H9 (cell line): ENCODE measurements around the gene CPT1A. TPM values are rescaled to one million over a fixed set of nuclear protein-coding genes. Genes with fewer than 3 reads are reported as not detected.
A peak's percentile ranks its signal among the peaks of the same experiment; 100 is the strongest.

ENCODE experiments used
- DNase-seq: peaks from one replicate; pipeline ENCODE4 v3.0.0-alpha.2; 2017
- H2AFZ ChIP-seq: one replicate; pipeline ENCODE4 v1.6.1; 2013; ENCODE audit warnings: mild to moderate bottlenecking, low read length, control low read depth, moderate library complexity
- H2AK5ac ChIP-seq: 2 replicates; pipeline ENCODE4 v1.6.1; 2013; ENCODE audit warnings: low read length, control low read depth, mixed read lengths; ENCODE audit not compliant: insufficient read length
- H2BK120ac ChIP-seq: one replicate; pipeline ENCODE4 v1.6.1; 2013; ENCODE audit warnings: low read depth, mild to moderate bottlenecking, low read length, control low read depth, inconsistent platforms; ENCODE audit not compliant: poor library complexity, severe bottlenecking
- H2BK12ac ChIP-seq: 2 replicates; pipeline ENCODE4 v1.6.1; 2013; ENCODE audit warnings: low read length, control low read depth, mixed read lengths, low read depth; ENCODE audit not compliant: insufficient read length
- H2BK15ac ChIP-seq: 2 replicates; pipeline ENCODE4 v1.6.1; 2013; ENCODE audit warnings: low read depth, low read length, control low read depth
- H2BK20ac ChIP-seq: one replicate; pipeline ENCODE4 v1.6.1; 2013; ENCODE audit warnings: low read depth, mild to moderate bottlenecking, low read length, control low read depth, inconsistent platforms; ENCODE audit not compliant: poor library complexity, severe bottlenecking
- H2BK5ac ChIP-seq: 2 replicates; pipeline ENCODE4 v1.6.1; 2013; ENCODE audit warnings: low read length, control low read depth, mixed read lengths; ENCODE audit not compliant: insufficient read length
- H3K14ac ChIP-seq: 2 replicates; pipeline ENCODE4 v1.6.1; 2013; ENCODE audit warnings: low read length, control low read depth; ENCODE audit not compliant: insufficient read depth
- H3K18ac ChIP-seq: 2 replicates; pipeline ENCODE4 v1.6.1; 2013; ENCODE audit warnings: low read depth, mild to moderate bottlenecking, mixed read lengths, low read length, control low read depth; ENCODE audit not compliant: insufficient read length
- H3K23ac ChIP-seq: 2 replicates; pipeline ENCODE4 v1.6.1; 2013; ENCODE audit warnings: low read length, control low read depth, mixed read lengths, low read depth; ENCODE audit not compliant: insufficient read length
- H3K23me2 ChIP-seq: 2 replicates; pipeline ENCODE4 v1.6.1; 2013; ENCODE audit warnings: low read depth, mild to moderate bottlenecking, mixed read lengths, low read length, control low read depth; ENCODE audit not compliant: insufficient read length, poor library complexity, severe bottlenecking
- H3K27ac ChIP-seq: 2 replicates; pipeline ENCODE4 v1.5.1; 2013; ENCODE audit warnings: low read length, control low read depth, mixed read lengths, low read depth; ENCODE audit not compliant: insufficient read length
- H3K27me3 ChIP-seq: 2 replicates; pipeline ENCODE4 v1.6.1; 2013; ENCODE audit warnings: low read length, control low read depth, inconsistent platforms; ENCODE audit not compliant: insufficient read depth
- H3K4ac ChIP-seq: 2 replicates; pipeline ENCODE4 v1.6.1; 2013; ENCODE audit warnings: low read depth, mild to moderate bottlenecking, control low read depth, inconsistent platforms, low read length, moderate library complexity
- H3K4me1 ChIP-seq: 2 replicates; pipeline ENCODE4 v1.6.1; 2013; ENCODE audit warnings: low read length, control low read depth, inconsistent platforms; ENCODE audit not compliant: insufficient read depth
- H3K4me2 ChIP-seq: 2 replicates; pipeline ENCODE4 v1.6.1; 2013; ENCODE audit warnings: low read length, control low read depth, mixed read lengths; ENCODE audit not compliant: insufficient read length, insufficient read depth
- H3K56ac ChIP-seq: 2 replicates; pipeline ENCODE4 v1.6.1; 2013; ENCODE audit warnings: low read depth, mild to moderate bottlenecking, mixed read lengths, low read length, control low read depth; ENCODE audit not compliant: insufficient read length
- H3K79me1 ChIP-seq: 2 replicates; pipeline ENCODE4 v1.6.1; 2013; ENCODE audit warnings: low read depth, mild to moderate bottlenecking, moderate library complexity, low read length, control low read depth, inconsistent platforms; ENCODE audit not compliant: insufficient read depth, poor library complexity, severe bottlenecking
- H3K79me2 ChIP-seq: 2 replicates; pipeline ENCODE4 v1.6.1; 2013; ENCODE audit warnings: low read length, control low read depth, inconsistent platforms; ENCODE audit not compliant: insufficient read depth
- H3K9ac ChIP-seq: 2 replicates; pipeline ENCODE4 v1.6.1; 2013; ENCODE audit warnings: low read length, control low read depth, mixed read lengths; ENCODE audit not compliant: insufficient read length; ENCODE audit errors: extremely low read depth
- H3K9me3 ChIP-seq: one replicate; pipeline ENCODE4 v1.6.1; 2013; ENCODE audit warnings: low read depth, low read length, inconsistent platforms; ENCODE audit not compliant: control insufficient read depth
- H3T11ph ChIP-seq: one replicate; pipeline ENCODE4 v1.6.1; 2013; ENCODE audit warnings: mild to moderate bottlenecking, low read length, control low read depth, inconsistent platforms
- H4K20me1 ChIP-seq: one replicate; pipeline ENCODE4 v1.6.1; 2013; ENCODE audit not compliant: control insufficient read depth, insufficient read length, insufficient read depth
- H4K5ac ChIP-seq: 2 replicates; pipeline ENCODE4 v1.6.1; 2013; ENCODE audit warnings: low read depth, mild to moderate bottlenecking, mixed read lengths, low read length, control low read depth; ENCODE audit not compliant: insufficient read length
- H4K8ac ChIP-seq: replicated peaks from 2 replicates; pipeline ENCODE4 v1.6.1; 2013; ENCODE audit warnings: low read length, control low read depth, mixed read lengths, low read depth; ENCODE audit not compliant: insufficient read length
- H4K91ac ChIP-seq: 2 replicates; pipeline ENCODE4 v1.6.1; 2013; ENCODE audit warnings: low read depth, mild to moderate bottlenecking, moderate library complexity, mixed read lengths, low read length, control low read depth; ENCODE audit not compliant: insufficient read length
- H3K27ac Mint-ChIP-seq, 3 experiments: 2 replicates in 2 of 3; 3 replicates in 1 of 3; pipeline ENCODE4 v1.8.0; 2020 to 2021; ENCODE audit warnings: mixed read lengths in 3 of 3, mild to moderate bottlenecking in 1 of 3, moderate library complexity in 1 of 3
- H3K27me3 Mint-ChIP-seq: 2 replicates; pipeline ENCODE4 v1.8.0; 2021; ENCODE audit warnings: low read depth, mild to moderate bottlenecking, moderate library complexity, mixed read lengths
- H3K36me3 Mint-ChIP-seq, 3 experiments: 2 replicates in 2 of 3; 3 replicates in 1 of 3; pipeline ENCODE4 v1.8.0; 2020 to 2021; ENCODE audit warnings: low read depth in 3 of 3, mixed read lengths in 3 of 3; ENCODE audit not compliant: insufficient read depth in 1 of 3
- H3K4me1 Mint-ChIP-seq, 2 experiments: 2 replicates each; pipeline ENCODE4 v1.8.0; 2020; ENCODE audit warnings: mixed read lengths in 2 of 2
- H3K4me3 Mint-ChIP-seq, 2 experiments: 2 replicates in 1 of 2; 3 replicates in 1 of 2; pipeline ENCODE4 v1.8.0; 2020 to 2021; ENCODE audit warnings: mild to moderate bottlenecking in 2 of 2, mixed read lengths in 2 of 2, moderate library complexity in 1 of 2
- H3K9me3 Mint-ChIP-seq, 2 experiments: 2 replicates in 1 of 2; 3 replicates in 1 of 2; pipeline ENCODE4 v1.8.0; 2020; ENCODE audit warnings: mild to moderate bottlenecking in 2 of 2, mixed read lengths in 2 of 2, moderate library complexity in 1 of 2
- CTCF ChIP-seq: fragments of 200-600 bp; sonication (generic); conservative IDR thresholded peaks from 3 replicates; pipeline ENCODE4 v1.8.0; 2021; ENCODE audit warnings: antibody characterized with exemption, mild to moderate bottlenecking
- WGBS: extraction: QIAGEN DNeasy Blood & Tissue Kit; methylation state at CpG from one replicate; pipeline ENCODE4 v1.1.7; 2013; ENCODE audit warnings: missing lambda C conversion rate, low lambda C conversion rate, mixed read lengths; ENCODE audit not compliant: insufficient read length; ENCODE audit errors: extremely low coverage; 5-methylcytosine and 5-hydroxymethylcytosine counted together
- total RNA-seq: library from RNA; stranded (reverse); gene quantifications from 2 replicates; pipeline ENCODE4 v1.2.1, GENCODE V29; 2021

CPT1A gene
- total RNA-seq, 1 experiment from 2014 or later = 7.5 TPM

GRCh38 chr11:68763181-68763721, 78.5 kb downstream of the CPT1A start:
- no CpG with 5 or more reads among the region's 10 CpGs for WGBS
- Histone ChIP-seq H3K4ac (no peak overlapping the region), H3T11ph (no peak overlapping the region), H3K79me2 (no peaks in the 10 kb centered on the region), H2BK20ac (no peak overlapping the region), H3K23me2 (no peaks in the 10 kb centered on the region), H3K27ac (no peak overlapping the region), H4K5ac (no peak overlapping the region), H4K20me1 (no peaks in the 10 kb centered on the region), H2BK15ac (no peak overlapping the region), H3K79me1 (no peaks in the 10 kb centered on the region), H3K9ac (no peak overlapping the region), H3K18ac (no peak overlapping the region), H3K4me2 (no peak overlapping the region), H4K91ac (no peak overlapping the region), H3K23ac (no peak overlapping the region), H3K27me3 (no peaks in the 10 kb centered on the region), H3K14ac (no peak overlapping the region), H2AK5ac (no peak overlapping the region), H2BK12ac (no peak overlapping the region), H2BK5ac (no peak overlapping the region), H4K8ac (no peak overlapping the region), H3K4me1 (no peaks in the 10 kb centered on the region), H2AFZ (no peak overlapping the region), H2BK120ac (no peak overlapping the region), H3K56ac (no peak overlapping the region), H3K9me3 (no peaks in the 10 kb centered on the region)
- Mint-ChIP-seq H3K9me3 (no peaks in the 10 kb centered on the region; a peak in 1 of 5 replicates), H3K4me1 (peaks cover 12 to 13% of the 10 kb centered on the region in 2 experiments), H3K27ac (peak overlapping the region in 1 of 3 experiments; percentile 63; a peak in 1 of 7 replicates), H3K27me3 (no peaks in the 10 kb centered on the region; the same call in 1 of the 2 replicates), H3K4me3 (no peak overlapping the region; a peak in 1 of 5 replicates), H3K36me3 (peaks cover 0 to under 1% (median 0%) of the 10 kb centered on the region in 3 experiments; a peak in 1 of 7 replicates)
- DNase-seq = no peak
- no peak for TF ChIP-seq CTCF
